Neuronal stem cell (in vitro differentiated cells): ENCODE data around the gene GMPS.

Experiments
- DNase-seq: peaks from one replicate; pipeline ENCODE4 v3.0.0-alpha.2; 2013; ENCODE audit warnings: low spot score
- H2AFZ ChIP-seq: one replicate; pipeline ENCODE4 v1.6.1; 2013; ENCODE audit warnings: mild to moderate bottlenecking, low read length, inconsistent platforms
- H2AK5ac ChIP-seq: 2 replicates; pipeline ENCODE4 v1.6.1; 2013; ENCODE audit warnings: low read depth, mild to moderate bottlenecking, inconsistent platforms, low read length, moderate library complexity, mixed read lengths
- H2BK120ac ChIP-seq: 2 replicates; pipeline ENCODE4 v1.6.1; 2013; ENCODE audit warnings: low read depth, mild to moderate bottlenecking, inconsistent platforms, low read length, moderate library complexity, mixed read lengths
- H2BK12ac ChIP-seq: one replicate; pipeline ENCODE4 v1.6.1; 2013; ENCODE audit warnings: low read length, inconsistent platforms
- H2BK15ac ChIP-seq: 2 replicates; pipeline ENCODE4 v1.6.1; 2013; ENCODE audit warnings: mild to moderate bottlenecking, low read length, inconsistent platforms, mixed read lengths
- H2BK5ac ChIP-seq: one replicate; pipeline ENCODE4 v1.6.1; 2013; ENCODE audit warnings: inconsistent platforms, mild to moderate bottlenecking, low read length, moderate library complexity
- H3K14ac ChIP-seq: one replicate; pipeline ENCODE4 v1.6.1; 2013; ENCODE audit warnings: low read length, inconsistent platforms
- H3K18ac ChIP-seq: 2 replicates; pipeline ENCODE4 v1.6.1; 2013; ENCODE audit warnings: low read length, inconsistent platforms
- H3K23ac ChIP-seq: 2 replicates; pipeline ENCODE4 v1.6.1; 2013; ENCODE audit warnings: low read depth, mild to moderate bottlenecking, mixed read lengths, low read length, inconsistent platforms; ENCODE audit not compliant: poor library complexity
- H3K27ac ChIP-seq: replicated peaks from 3 replicates; pipeline ENCODE4 v1.5.1; 2013; ENCODE audit warnings: low read length, inconsistent platforms
- H3K27me3 ChIP-seq, 3 experiments: 2 replicates each; pipeline ENCODE4 v1.6.1; 2013; ENCODE audit warnings: low read length in 3 of 3, mild to moderate bottlenecking in 2 of 3, inconsistent platforms in 1 of 3, low read depth in 1 of 3, mixed read lengths in 1 of 3, moderate library complexity in 1 of 3; ENCODE audit not compliant: control insufficient read depth in 3 of 3, insufficient read depth in 3 of 3
- H3K36me3 ChIP-seq, 2 donors: replicated peaks in 1 of 2; 2 replicates each; pipeline ENCODE4 v1.6.1; 2013; ENCODE audit warnings: low read length in 2 of 2; ENCODE audit not compliant: control insufficient read depth in 2 of 2, insufficient read depth in 2 of 2
- H3K4ac ChIP-seq: 2 replicates; pipeline ENCODE4 v1.6.1; 2013; ENCODE audit warnings: inconsistent platforms, mild to moderate bottlenecking, low read length, moderate library complexity
- H3K4me1 ChIP-seq, 2 donors: 1 replicate in 1 of 2; 2 replicates in 1 of 2; pipeline ENCODE4 v1.6.1; 2013; ENCODE audit warnings: low read length in 2 of 2, low read depth in 1 of 2; ENCODE audit not compliant: control insufficient read depth in 2 of 2, insufficient read depth in 1 of 2
- H3K4me2 ChIP-seq: one replicate; pipeline ENCODE4 v1.6.1; 2013; ENCODE audit warnings: mild to moderate bottlenecking, low read length, inconsistent platforms; ENCODE audit not compliant: insufficient read depth, poor library complexity, severe bottlenecking
- H3K4me3 ChIP-seq, 2 donors: 2 replicates each; pipeline ENCODE4 v1.5.1; 2013; ENCODE audit warnings: low read length in 2 of 2, mild to moderate bottlenecking in 2 of 2, inconsistent platforms in 1 of 2, moderate library complexity in 1 of 2
- H3K79me1 ChIP-seq: one replicate; pipeline ENCODE4 v1.6.1; 2013; ENCODE audit warnings: low read depth, mild to moderate bottlenecking, inconsistent platforms, low read length, moderate library complexity
- H3K9ac ChIP-seq: one replicate; pipeline ENCODE4 v1.6.1; 2013; ENCODE audit warnings: mild to moderate bottlenecking, low read depth, low read length, inconsistent platforms; ENCODE audit not compliant: poor library complexity
- H3K9me3 ChIP-seq, 2 donors: replicated peaks in 1 of 2; 2 replicates each; pipeline versions ENCODE3 to v1.6.1; 2013; ENCODE audit warnings: low read length in 2 of 2, mild to moderate bottlenecking in 2 of 2, inconsistent platforms in 1 of 2, low read depth in 1 of 2, mixed read lengths in 1 of 2, moderate library complexity in 1 of 2; ENCODE audit not compliant: control insufficient read depth in 2 of 2, insufficient read depth in 1 of 2
- H4K8ac ChIP-seq: one replicate; pipeline ENCODE4 v1.6.1; 2013; ENCODE audit warnings: low read depth, mild to moderate bottlenecking, inconsistent platforms, low read length, moderate library complexity
- H4K91ac ChIP-seq: one replicate; pipeline ENCODE4 v1.6.1; 2013; ENCODE audit warnings: low read length, low read depth, mild to moderate bottlenecking, inconsistent platforms; ENCODE audit not compliant: poor library complexity
- WGBS, 2 donors: extraction: QIAGEN DNeasy Blood & Tissue Kit; methylation state at CpG; one replicate each; pipeline ENCODE4 v1.1.7; 2013; ENCODE audit warnings: missing lambda C conversion rate in 2 of 2, mixed read lengths in 1 of 2; ENCODE audit not compliant: insufficient read length in 2 of 2, insufficient replicate concordance in 1 of 2; ENCODE audit errors: extremely low coverage in 2 of 2; 5-methylcytosine and 5-hydroxymethylcytosine counted together

GMPS gene

DNA sequence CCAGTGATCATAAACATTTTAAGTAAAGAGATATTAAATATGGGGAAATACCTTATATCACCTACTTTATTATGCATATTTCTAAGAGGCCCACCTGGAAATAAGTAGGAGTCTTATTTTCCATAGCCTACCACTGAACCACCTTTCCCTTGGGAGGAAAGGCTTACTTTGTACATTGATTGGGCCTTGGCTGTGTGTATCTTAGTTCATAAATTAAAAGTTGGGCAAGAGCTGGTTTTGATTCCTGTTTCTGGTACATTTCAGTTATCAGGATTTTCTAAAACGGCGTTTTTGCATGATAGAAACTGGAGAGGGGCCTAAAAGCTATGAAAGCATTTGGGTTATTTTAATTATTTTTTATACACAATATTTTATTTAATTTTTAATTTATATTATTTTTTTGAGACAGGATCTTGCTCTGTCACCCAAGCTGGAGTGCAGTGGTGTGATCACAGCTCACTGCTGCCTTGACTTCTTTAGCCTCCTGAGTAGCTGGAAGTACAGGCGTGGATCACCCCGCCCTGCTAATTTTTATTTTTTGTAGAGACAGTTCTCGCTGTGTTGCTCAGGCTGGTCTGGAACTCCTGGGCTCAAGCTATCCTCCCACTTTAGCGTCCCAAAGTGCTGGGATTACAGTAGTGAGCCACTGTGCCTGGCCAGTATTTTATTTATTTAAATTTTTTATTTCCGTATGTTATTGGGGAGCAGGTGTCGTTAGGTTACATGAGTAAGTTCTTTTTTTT is 2.6 kb downstream of the GMPS start:
- no peak for DNase-seq
- Histone ChIP-seq H3K4me3 (peak overlapping the region in 1 of 2 donors; percentile 97), H3K9ac (no peak overlapping the region)

DNA sequence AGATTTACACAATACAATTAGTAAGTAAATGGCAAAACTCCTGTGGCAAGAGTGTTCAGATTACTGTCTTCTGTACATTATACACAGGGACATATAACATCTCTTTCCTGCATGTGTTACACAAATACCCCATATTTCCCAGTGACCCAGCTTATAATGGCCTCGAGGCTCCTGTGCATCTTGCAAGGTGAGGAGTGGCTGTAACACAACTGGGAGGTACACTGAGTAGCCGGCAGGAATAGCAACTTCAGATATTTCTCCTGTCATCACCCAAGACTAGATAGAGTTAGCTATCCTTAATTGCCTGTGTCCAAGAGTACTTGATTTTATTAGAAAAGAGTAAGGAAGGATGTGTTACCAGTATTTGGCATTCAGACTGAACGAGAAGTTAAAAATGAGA is 5.6 kb downstream of the GMPS start:
- Histone ChIP-seq H2BK12ac (no peak overlapping the region), H3K4me3 (no peak overlapping the region), H2BK5ac (no peak overlapping the region), H4K8ac (no peak overlapping the region), H3K36me3 (peaks cover 0 to 31% of the 10 kb centered on the region in 2 donors), H2BK15ac (no peak overlapping the region), H3K18ac (no peak overlapping the region), H3K23ac (no peak overlapping the region), H3K4me1 (peaks cover 0 to 2% of the 10 kb centered on the region in 2 donors), H2BK120ac (no peak overlapping the region), H3K79me1 (peaks cover 3% of the 10 kb centered on the region), H3K4me2 (no peak overlapping the region), H3K14ac (no peak overlapping the region), H3K9me3 (peaks cover 0 to 14% of the 10 kb centered on the region in 2 donors), H3K27ac (no peak overlapping the region), H4K91ac (no peak overlapping the region), H3K9ac (no peak overlapping the region), H3K27me3 (no peaks in the 10 kb centered on the region), H3K4ac (no peak overlapping the region), H2AFZ (no peak overlapping the region), H2AK5ac (no peak overlapping the region)
- WGBS, 2 donors: no CpG with 5 or more reads among the region's 3 CpGs
- no peak for DNase-seq

More for the DNA sequence above, 2.6 kb downstream of the GMPS start:
- Histone ChIP-seq H2AK5ac (no peak overlapping the region), H2AFZ (no peak overlapping the region), H3K36me3 (peaks cover 0 to 24% of the 10 kb centered on the region in 2 donors), H3K9me3 (peaks cover 0 to 9% of the 10 kb centered on the region in 2 donors), H3K18ac (no peak overlapping the region), H3K14ac (no peak overlapping the region), H3K27ac (no peak overlapping the region), H4K91ac (no peak overlapping the region), H2BK5ac (no peak overlapping the region), H3K4me2 (no peak overlapping the region), H2BK15ac (no peak overlapping the region), H2BK120ac (no peak overlapping the region), H2BK12ac (no peak overlapping the region), H3K27me3 (no peaks in the 10 kb centered on the region), H3K23ac (no peak overlapping the region), H3K79me1 (peaks cover 7% of the 10 kb centered on the region), H4K8ac (no peak overlapping the region), H3K4me1 (peaks cover 3 to 7% of the 10 kb centered on the region in 2 donors), H3K4ac (no peak overlapping the region)
- no CpG with 5 or more reads among the region's 8 CpGs for WGBS, 2 donors

GRCh38 chr3:155876503-155876902 is 6.1 kb downstream of the GMPS start:
- H3K4me1 ChIP-seq: peaks cover 0 to 2% of the 10 kb centered on the region in 2 donors
- H3K14ac ChIP-seq: no peak overlapping the region
- H3K4me3 ChIP-seq: no peak overlapping the region
- H2BK12ac ChIP-seq: no peak overlapping the region
- no peak overlapping the region for H3K4me2 ChIP-seq
- H2BK5ac ChIP-seq: no peak overlapping the region
- H3K36me3 ChIP-seq: peaks cover 0 to 33% of the 10 kb centered on the region in 2 donors
- no peak for DNase-seq
- H4K8ac ChIP-seq: no peak overlapping the region
- no peak overlapping the region for H3K18ac ChIP-seq
- no peak overlapping the region for H2AFZ ChIP-seq
- H4K91ac ChIP-seq: no peak overlapping the region
- H3K9me3 ChIP-seq: peaks cover 0 to 14% of the 10 kb centered on the region in 2 donors
- H3K79me1 ChIP-seq: no peaks in the 10 kb centered on the region
- H3K23ac ChIP-seq: no peak overlapping the region
- no peak overlapping the region for H3K4ac ChIP-seq
- no peaks in the 10 kb centered on the region for H3K27me3 ChIP-seq
- H2BK120ac ChIP-seq: no peak overlapping the region
- no peak overlapping the region for H3K9ac ChIP-seq
- H3K27ac ChIP-seq: no peak overlapping the region
- no peak overlapping the region for H2AK5ac ChIP-seq
- WGBS, 2 donors: no CpG with 5 or more reads among the region's 2 CpGs
- no peak overlapping the region for H2BK15ac ChIP-seq

DNA sequence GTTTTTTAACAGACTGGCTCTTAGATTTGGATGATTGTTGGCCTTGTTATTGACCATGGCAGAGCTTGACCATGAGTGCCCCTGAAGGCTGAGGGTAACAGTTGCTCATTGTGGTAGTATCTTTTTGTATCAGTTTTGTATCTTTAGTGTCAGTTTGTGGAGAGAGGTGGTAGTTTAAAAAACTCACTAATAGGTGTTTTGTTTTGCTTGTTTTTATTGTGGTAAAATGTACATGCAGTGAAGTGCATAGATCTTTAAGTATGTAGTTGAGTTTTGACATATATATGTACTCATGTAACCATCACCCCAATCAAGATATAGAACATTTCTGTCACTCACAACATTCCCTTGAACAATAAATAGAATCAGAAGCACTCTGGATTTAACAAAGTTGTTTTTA is 9.8 kb downstream of the GMPS start:
- H4K91ac ChIP-seq: no peak overlapping the region
- no peak overlapping the region for H3K27ac ChIP-seq
- H3K27me3 ChIP-seq: no peaks in the 10 kb centered on the region
- no peak overlapping the region for H4K8ac ChIP-seq
- H3K4me2 ChIP-seq: no peak overlapping the region
- H3K9me3 ChIP-seq: peaks cover 0 to 5% of the 10 kb centered on the region in 2 donors
- H2BK15ac ChIP-seq: no peak overlapping the region
- no peak overlapping the region for H2BK120ac ChIP-seq
- no peak overlapping the region for H2BK5ac ChIP-seq
- no peak overlapping the region for H2AK5ac ChIP-seq
- no peaks in the 10 kb centered on the region for H3K4me1 ChIP-seq
- H3K18ac ChIP-seq: no peak overlapping the region
- no peak overlapping the region for H3K14ac ChIP-seq
- no peaks in the 10 kb centered on the region for H3K79me1 ChIP-seq
- no peak overlapping the region for H3K23ac ChIP-seq
- no peak overlapping the region for H3K4me3 ChIP-seq
- H3K9ac ChIP-seq: no peak overlapping the region
- H2BK12ac ChIP-seq: no peak overlapping the region
- peaks cover 0 to 19% of the 10 kb centered on the region in 2 donors for H3K36me3 ChIP-seq
- DNase-seq: no peak
- H2AFZ ChIP-seq: no peak overlapping the region
- no peak overlapping the region for H3K4ac ChIP-seq
